Posterior cingulate gyrus (tissue), 11 donors: Measurements from ENCODE around the gene PIAS3.
"Not testable (repeated sequence)": the region's sequence is repeated elsewhere in the genome, so short reads cannot be mapped to it uniquely, and the experiment has no call there.

ENCODE experiments used
- DNase-seq, 10 donors: peaks; one replicate each; pipeline versions ENCODE4 v3.0.0 to v3.0.0-alpha.2; 2020 to 2021; ENCODE audit warnings: mixed read lengths in 3 of 10
- intact Hi-C: fragments of 100-400 bp; cut with DNase I; formaldehyde crosslinking; loops from one replicate; pipeline ENCODE4 v1.15.1; 2023

The PIAS3 gene

DNA sequence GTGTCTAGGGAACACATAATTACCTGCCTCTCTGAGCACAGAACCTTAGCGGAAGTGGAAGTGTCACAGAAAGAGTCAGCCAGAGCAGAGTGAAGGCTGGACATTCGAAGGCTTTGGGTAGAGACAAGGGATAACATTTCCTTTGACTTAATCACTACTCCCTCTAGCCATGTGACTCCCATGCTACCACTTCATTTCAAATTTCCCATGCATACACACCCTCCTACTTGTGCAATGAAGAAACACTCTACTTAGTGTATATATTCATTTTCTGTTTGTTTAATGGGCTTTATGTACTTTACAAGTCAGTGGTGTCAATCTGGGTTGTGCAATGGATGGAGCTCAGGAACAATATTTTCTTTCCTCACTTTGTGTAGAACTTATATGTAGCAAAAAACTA, 19.8 kb upstream of the PIAS3 start:
- intact Hi-C loops, result no loop called here
- no peak for DNase-seq

DNA sequence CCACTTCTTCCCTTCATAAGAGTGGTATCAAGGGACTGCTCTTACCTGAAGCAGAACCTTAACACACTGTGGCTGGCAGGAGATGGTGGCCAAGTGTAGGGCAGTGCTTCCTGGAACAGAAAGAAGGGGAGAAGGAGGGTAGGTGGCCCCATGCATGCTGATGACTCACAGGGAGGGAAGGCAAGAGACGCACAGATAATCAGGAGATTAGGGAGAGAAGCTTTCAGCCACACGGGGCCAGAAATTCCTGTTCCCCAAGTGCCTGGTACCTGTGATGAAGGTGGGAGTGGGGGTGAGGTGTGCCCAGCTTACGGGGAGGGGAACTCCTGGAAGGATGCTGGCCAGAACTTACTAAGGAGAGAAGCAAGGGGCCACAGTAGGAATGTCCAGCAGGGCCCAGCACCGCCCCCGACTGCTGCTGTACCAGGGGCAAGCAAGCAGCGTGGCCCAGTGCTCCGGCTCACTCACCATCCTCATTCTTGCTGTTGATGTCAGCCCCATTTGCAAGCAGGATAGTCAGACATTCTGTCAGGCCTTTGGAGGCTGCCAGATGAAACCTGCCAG, 19.1 kb upstream of the PIAS3 start:
- intact Hi-C loops, result no loop called here
- no peak for DNase-seq

DNA sequence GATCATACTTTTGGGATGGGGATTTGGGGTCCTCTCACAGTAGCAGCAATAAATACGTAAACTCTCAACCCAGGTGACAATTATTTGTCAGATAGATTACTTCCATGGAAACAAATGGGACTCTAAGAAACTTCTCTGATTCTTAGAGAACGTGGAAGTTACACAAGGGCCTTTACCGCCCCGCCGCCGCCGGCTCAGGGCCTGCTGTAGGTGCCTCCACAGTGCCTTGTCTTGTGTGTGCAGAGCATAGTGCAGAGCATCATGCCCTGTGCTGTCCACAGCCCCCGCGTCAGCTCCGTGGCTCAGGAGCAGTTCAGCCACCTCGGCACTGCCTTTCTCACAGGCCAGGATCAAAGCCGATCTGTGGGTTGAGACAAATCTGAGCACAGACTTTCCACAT, 15.8 kb upstream of the PIAS3 start:
- intact Hi-C loops, result no loop called here

DNA sequence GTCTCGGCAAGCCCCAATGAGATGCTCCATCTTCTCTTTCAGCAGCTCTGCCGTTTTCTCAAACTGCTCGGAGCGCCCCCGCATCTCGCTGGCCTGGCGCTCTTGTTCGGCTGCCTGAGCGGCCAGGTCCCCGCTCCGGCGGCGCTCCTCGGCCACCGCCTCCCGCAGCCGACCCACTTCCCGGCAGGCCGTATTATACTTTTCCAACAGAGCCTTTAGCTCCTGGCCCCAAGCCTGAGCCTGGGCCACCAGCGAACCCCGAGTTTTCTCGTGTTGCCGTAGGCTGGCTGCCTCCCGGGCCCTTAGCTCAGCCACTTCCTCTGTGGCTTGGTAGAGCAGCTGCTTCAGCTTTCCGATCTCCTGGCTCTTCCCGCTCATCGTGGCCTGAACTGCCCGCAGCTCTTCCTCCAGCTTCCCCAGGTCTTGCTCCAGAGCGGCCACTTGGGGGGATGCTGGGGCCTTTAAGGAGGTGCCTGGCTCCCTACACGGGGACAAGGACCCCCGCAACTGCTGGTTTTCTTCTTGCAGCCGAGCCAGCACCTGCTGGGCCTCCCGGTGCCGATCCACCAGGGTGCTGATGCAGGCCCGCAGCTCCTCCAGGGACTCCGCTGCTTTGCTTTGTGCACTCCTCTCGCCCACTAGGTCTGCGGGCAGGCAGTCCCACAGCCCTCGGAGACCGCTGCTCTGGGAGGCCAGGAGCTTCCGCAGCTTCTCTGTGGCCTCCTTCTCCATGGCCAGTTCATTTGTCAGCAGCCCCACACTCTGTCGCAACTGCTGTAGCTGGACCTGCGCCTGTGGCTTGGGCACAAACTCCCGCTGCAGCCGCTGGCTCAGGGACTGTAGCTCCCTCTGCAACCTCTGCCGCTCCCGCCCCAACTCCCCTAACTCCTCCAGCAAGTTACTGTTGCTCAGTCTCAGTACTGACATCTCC, 13.4 kb upstream of the PIAS3 start:
- peak; percentile 26 to 91 (median 50) for DNase-seq
- intact Hi-C loops, result no loop called here

More for the DNA sequence above, 15.8 kb upstream of the PIAS3 start:
- DNase-seq, result no peak

DNA sequence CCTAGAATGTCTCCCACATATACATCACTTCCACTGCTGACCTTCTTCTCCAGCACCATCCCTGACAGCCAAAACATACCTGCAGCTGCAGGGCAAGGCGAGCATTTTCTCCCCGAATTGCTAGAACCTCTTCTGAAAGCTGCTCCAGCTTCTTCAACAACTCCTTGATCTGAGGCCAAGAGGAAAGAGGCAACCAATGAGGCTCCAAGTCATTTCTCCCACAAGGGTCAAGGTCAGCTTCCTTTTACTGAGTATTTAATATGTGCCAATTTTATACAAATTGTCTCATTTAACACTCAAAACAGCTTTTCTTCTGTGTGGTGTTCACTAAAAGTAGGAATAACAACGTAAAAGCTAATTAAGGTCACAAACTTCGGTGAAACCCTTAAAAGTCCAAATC, 9.4 kb upstream of the PIAS3 start:
- intact Hi-C loops, result no loop called here
- no peak for DNase-seq

DNA sequence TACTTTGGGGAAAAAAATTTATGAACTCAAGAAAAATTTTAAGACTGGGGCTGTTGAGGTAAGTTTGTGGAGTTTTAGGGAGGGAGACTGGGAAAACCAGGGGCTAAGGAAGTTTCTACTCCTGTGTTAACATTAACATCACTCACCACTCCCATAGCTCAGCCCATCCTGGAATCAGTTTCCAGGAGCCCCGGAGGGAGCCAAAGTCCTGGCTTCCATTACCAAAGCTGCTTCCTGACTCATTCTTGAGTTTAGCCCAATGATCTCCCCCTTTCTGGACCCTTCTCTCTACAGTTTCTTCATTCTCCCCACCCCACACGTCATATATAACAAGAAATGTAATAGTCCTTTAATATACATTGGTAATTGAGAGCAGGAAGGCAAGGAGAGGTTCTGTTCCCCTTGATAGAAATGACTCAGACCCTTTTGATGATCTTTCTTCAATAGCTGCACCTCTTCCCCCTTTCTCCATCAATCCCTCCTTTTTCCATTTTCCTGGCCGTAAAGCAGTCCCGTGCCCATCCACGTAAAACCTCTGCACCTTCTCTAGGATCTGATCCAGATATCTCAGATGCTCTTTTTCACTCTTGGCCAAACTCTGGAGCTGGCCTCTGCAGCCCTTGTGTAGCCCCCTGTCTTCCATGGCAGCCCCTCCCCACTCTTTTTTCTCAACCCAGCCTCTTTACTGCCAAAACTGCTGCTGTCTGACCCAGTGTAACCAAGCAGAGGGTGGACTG, 4.6 kb upstream of the PIAS3 start:
- intact Hi-C loops, result no loop called here
- DNase-seq, result no peak

DNA sequence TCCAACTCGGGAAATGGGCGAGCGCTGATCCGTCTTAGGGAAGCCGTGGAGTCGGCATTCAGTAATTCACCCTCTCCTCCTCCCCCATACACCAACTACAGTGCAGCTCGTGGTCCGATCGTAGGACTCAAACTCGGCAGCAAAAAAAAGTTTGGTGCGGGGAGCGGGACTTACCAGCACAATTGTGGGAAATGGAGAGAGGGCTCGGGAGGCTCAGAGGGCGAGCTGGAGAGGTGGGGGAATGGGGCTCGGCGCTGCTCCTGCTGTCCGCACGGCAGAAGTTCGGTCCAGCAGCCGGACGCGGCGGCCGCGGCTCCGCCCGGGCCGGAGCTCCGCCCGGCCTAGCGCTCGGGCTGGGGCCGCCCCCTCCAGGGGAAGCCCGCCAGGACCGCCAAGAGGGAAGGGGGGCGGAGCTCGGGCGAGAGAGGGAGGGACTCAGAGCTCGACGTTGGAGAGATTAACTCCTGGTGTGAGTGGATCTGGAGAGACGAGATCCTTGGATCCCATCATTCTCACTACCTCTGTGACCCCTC, 676 bp upstream of the PIAS3 start:
- intact Hi-C loops, result no loop called here
- DNase-seq, result peak; percentile 73 to 97 (median 82)

DNA sequence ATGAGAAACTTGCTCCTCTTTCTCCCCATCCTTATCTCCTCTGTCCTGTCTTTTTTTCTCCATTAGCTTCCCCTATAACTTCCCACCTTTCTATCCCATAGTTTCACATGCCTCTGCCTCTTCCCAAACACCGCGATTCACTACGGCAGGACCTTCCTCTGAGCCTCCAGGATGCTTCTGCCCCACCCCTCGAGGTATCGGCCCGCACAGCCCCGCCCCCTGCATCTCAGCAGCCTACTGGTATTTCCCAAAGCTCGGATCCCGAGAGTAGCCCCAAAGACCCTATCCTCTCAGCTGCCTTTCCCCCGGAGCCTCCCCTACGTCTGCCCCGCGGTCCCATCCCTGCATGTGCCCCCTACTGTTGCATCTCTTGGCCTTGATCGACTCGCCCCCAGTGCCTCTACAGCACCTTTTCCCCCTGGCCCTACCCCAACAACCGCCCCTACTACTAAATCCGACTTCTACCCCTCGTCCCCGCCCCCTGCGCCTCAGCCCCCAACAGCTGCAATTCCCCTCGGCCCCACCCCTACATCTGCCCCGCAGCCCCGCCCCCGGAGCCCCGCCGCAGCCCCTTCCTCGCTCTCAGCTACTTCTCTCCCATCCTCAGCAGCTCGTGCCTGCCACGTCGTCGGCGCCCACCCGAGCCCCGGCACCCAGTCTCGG, 512 bp downstream of the PIAS3 start:
- intact Hi-C loops, result no loop called here
- DNase-seq, result peak; percentile 29 to 92 (median 44)

DNA sequence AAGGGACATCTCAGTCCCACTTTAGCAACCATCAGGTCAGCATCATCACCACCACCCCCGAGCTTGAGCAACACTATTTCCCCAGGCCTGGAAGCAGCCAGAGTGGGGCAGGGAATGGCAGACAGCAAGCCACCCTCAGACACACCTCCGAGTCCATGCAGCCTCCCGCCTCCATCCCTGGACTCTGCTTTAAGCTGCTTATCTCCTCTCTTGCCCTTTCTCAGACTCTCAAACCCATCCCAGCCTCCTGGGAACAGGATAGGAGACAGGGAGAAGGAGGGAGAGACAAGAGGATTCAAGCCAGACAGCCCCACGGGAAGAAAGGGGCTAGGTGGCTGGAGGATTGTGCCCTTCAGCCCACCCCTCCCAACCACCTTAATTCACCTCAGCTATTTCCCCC, 1.7 kb downstream of the PIAS3 start:
- DNase-seq, result no peak
- intact Hi-C loops, result no loop called here

DNA sequence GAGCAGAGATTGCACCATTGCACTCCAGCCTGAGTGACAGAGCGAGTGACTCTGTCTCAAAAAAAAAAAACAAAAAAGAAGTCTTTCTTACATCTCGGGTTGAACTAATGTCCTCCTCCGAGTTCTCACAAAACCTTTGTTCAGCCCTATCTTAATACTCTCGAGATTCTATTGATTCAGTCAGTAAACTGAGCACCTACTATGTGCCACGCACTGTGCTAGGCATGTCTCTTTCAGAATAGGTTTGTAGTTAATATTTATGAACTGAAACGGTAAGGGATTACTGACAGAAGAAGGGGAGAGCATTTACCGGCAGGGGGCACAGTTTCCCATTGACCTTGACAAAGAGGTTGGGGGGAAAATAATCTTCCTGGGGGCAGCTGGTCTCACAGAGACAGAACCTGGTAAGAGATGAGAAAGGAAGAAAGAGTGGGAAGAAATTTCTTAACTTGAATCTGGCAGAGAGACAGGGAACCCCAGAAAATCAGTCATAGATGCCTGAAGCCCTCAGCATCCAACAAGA, 3.4 kb downstream of the PIAS3 start:
- DNase-seq, result no peak
- intact Hi-C loops, result no loop called here

DNA sequence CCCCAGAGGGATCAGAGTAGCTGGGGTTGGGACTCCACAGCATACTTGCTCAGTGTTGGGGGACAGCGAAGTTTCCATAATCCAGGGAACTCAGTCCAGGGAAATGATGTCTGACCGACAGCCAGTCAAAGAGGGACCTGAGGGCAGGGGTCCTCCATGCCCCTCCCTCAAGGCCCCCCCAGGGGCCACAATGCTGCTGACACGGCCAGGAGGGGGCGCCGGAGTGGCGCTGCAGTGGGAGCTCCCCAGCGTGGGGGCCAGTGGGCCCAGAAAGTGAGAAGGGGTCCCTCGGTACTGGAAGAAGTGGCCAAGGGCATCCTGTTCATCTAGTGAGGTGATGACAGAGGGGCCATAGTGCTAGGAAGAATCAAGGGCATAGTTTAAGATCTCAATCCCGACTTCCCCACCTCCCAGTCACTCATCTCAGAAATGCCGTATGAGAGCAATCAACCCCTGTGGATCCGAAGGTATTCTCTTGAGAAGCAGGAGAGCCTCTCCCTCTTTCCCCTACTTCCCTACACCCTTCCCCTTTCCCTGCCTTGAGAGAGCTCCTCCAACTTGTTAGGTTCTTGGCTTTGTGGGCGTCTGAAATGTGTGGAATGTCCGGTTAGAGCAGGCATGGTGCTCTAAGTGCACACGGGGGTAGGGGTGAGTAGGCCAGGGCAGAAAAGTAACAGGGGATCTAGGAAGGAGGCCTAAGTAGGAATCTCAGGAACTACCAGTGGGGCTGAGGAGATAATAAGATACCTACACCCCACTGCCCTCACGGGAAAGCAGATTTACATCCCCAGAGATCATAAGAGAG, 9.3 kb downstream of the PIAS3 start:
- intact Hi-C loops, result loop anchor here (5.0 kb wide), 1 partner anchor 63 kb away; the partner anchor contains the start of gene ITGA10
- no peak for DNase-seq

DNA sequence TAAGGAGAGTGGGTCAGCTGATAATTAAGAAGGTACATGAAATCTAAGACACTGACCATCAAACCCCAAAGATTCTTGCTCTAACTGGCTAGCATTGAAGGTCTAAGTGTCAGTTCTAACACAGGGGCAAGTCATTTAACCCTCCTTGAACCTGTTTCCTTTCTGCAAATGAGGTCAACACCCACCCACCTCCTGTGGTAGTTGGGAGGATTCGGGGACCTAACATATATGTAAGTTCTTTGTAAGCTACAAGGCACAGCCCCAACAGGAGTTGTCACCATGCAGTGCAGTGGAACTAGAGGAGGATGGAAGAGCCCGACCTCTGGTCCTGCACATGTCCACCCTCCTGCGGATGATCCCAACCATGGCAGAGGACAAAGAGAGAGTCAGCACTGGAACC, 11.1 kb downstream of the PIAS3 start:
- intact Hi-C loops, result loop anchor here (5.0 kb wide), 1 partner anchor 64 kb away; the partner anchor contains the start of gene ITGA10
- DNase-seq, result no peak

DNA sequence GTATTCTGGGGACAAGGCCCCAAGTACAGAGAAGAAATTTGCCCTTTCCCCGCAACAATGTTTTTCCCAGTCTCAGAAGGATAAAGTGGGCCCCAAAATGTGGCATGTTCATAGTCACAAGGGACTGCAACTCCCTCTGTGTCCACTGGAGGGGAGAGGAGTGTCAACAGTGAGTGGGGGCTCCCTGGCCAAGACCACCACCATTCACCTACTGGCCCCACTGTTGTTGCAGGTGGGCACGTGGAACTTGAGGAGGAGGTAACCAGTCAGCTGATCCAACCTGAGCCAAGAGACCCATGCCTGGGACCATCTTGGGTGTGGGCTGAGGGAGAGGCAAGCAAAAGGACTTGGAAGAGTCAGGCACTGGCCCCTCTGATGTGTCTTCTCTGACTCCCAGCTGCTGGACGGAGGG, 12.7 kb downstream of the PIAS3 start:
- intact Hi-C loops, result loop anchor here (5.0 kb wide), 1 partner anchor 66 kb away; the partner anchor contains the start of gene ITGA10
- DNase-seq, result no peak

DNA sequence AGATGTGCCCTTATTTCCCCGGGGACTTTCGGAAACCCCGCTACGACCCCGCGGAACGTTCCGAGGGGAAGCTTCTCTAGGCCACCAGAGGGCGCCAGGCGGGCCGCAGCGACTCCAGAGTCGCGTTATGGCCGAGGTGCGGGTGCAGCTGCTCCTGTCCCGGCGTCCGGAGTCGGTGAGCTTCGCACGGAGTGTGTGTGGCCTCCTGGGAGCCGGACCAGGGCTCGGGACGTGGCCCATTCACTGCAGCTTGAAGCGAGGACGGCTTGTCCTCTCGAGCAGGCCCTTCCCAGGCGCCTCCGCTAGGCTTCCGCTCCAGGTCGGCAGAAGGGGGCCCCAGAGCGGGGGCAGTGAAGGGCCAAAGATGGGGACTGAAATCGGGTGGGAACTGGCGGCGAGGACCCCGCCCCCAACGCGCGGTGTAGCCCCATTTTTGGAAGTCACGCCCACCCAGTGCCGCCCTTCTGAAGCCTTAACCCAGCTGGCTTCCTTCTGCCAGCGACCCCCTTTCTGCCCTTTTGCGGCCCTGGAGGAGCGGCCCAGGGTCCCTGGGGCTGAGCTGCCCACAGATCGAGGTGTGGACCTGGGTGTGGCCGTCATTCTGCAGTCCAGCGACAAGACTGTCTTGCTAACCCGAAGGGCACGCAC, 13.2 kb downstream of the PIAS3 start, which contains the start of gene NUDT17:
Gene NUDT17 (plus strand): TSS at position 117 of the 648 bp plus-strand sequence. CDS start 11 bp downstream, at position 128.
- intact Hi-C loops, result loop anchor here (5.0 kb wide), 1 partner anchor 67 kb away; the partner anchor contains the start of gene ITGA10

DNA sequence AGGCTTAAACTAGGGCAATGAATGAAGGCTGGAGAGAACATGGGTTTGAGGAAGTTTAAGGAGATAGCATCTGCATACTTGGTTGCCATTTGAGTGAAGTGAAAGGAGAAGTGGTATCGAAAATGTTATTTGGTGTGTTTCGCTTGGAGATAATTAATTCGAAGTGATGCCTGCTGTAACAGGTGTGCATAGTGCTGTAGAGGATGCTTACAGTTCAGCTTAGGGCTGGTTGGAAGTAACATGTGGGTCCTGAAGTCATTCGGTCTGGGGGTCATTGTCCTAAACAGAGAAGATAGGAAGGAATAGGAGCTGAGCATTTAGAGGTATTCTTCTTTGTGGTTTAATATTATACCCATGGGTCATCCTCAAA, 13.8 kb downstream of the PIAS3 start:
- intact Hi-C loops, result loop anchor here (5.0 kb wide), 1 partner anchor 67 kb away; the partner anchor contains the start of gene ITGA10
- DNase-seq, result no peak

More for the DNA sequence above, 13.2 kb downstream of the PIAS3 start, which contains the start of gene NUDT17:
- DNase-seq, result peak; percentile 43 to 95 (median 76)

DNA sequence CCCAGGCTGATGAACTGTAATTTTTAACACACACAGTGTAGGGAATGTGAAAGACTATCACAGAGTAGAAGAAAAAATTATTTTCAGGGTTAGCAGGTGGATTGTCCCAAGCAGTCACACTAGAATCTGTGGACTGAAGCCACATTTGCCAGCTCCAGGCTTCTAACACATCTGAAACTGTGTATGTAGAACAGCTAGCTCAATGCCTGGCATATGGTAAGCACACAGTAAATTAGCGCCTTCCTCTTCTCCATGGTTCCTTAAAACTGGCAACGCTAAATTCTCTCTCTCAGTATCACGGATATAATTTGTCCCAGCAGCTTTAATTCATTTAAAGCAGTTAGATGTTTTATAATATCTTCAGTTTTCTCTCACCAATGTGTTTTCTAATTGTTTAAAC, 15.8 kb downstream of the PIAS3 start:
- intact Hi-C loops, result no loop called here
- no peak for DNase-seq

DNA sequence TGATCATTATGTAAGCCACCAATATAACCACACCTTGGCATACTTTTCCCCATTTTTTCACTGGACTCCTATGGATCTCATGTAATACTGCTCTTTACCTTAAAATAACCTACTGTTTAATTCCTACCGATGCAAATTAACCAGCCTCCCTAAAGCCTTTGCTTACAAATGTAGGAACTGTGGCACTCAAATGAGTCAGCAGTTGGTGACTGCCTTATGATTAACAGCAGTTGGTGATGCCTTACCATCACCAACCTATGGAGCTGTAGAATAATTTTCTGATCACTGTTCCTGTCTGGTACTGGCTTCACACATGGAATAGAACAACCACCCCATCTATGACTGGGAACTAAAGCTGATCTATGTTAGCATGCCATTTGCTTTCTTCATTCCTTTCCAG, 21.2 kb downstream of the PIAS3 start:
- intact Hi-C loops, result no loop called here
- DNase-seq, result no peak

DNA sequence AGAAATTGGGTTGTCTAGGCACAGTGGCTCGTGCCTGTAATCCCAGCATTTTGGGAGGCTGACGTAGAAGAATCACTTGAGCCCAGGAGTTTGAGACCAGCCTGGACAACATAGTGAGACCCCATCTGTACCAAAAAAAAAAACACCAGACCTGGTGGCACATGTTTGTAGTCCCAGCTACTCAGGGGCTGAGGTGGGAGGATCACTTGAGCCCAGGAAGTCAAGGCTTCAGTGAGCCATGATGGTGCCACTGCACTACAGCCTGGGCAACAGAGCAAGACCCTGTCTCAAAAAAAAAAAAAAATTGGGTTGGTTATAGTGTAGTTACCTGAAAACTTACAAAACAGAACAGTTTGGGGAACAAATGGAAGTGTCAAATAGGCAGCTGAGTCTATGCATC, 28.1 kb downstream of the PIAS3 start:
- intact Hi-C loops, DNase-seq: not testable (repeated sequence)
